ENCODE measurements around the gene RPP25L. TPM values are rescaled to one million over a fixed set of nuclear protein-coding genes. Genes with fewer than 3 reads are reported as not detected.

RPP25L gene
- total and polyA plus RNA-seq, 9 of the 15 experiments (the other 6 are each of a cell fraction or from before 2014, with no cell fraction given): 16.3 to 43.7 (median 29.0) TPM

GRCh38 chr9:34620061-34620994, 8.4 kb upstream of the RPP25L start, which contains the start of gene DCTN3 (continued):
- TF ChIP-seq CUX1 (CRISPR knock-in tag; IDR thresholded peaks at IDR 0.05) (no peak), PML (IDR thresholded peaks at IDR 0.05; ENCODE audit: low read length) (no peak), ZNF696 (CRISPR knock-in tag; conservative IDR thresholded peaks at IDR 0.05) (no peak), KDM5B (IDR thresholded peaks at IDR 0.05; ENCODE audit: insufficient replicate concordance, low read depth, low read length) (peak; percentile 65), ARNT (IDR thresholded peaks at IDR 0.05) (no peak), KLF1 (tag; IDR thresholded peaks at IDR 0.05) (no peak), ZNF57 (CRISPR knock-in tag; IDR thresholded peaks at IDR 0.05) (no peak), SIRT6 (IDR thresholded peaks at IDR 0.05; ENCODE audit: low read depth, low read length) (no peak), ESRRA (IDR thresholded peaks at IDR 0.05; ENCODE audit: borderline replicate concordance, low read depth) (no peak), DPF2 (IDR thresholded peaks at IDR 0.05) (no peak), FOSL1 (tag; conservative IDR thresholded peaks at IDR 0.05) (no peak), ZNF699 (CRISPR knock-in tag; IDR thresholded peaks at IDR 0.05; ENCODE audit: insufficient replicate concordance) (no peak), POLR2A (conservative IDR thresholded peaks at IDR 0.05) (peak; percentile 71), STAT5A (IDR thresholded peaks at IDR 0.05; ENCODE audit: borderline replicate concordance, low read length) (no peak), ZNF282 (CRISPR knock-in tag; IDR thresholded peaks at IDR 0.05) (no peak), EHMT2 (IDR thresholded peaks at IDR 0.05) (peak; percentile 86), RNF2 (IDR thresholded peaks at IDR 0.05) (no peak), SRF (CRISPR knock-in tag; IDR thresholded peaks at IDR 0.05) (no peak), XRCC3 (IDR thresholded peaks at IDR 0.05) (no peak), SRSF3 (IDR thresholded peaks at IDR 0.05; ENCODE audit: insufficient read depth, low read length) (no peak), KLF16 (IDR thresholded peaks at IDR 0.05) (no peak), NFIX (CRISPR knock-in tag; IDR thresholded peaks at IDR 0.05; ENCODE audit: low read depth) (no peak), MAZ (CRISPR knock-in tag; conservative IDR thresholded peaks at IDR 0.05 in 1 of 2, IDR thresholded peaks at IDR 0.05 in 1 of 2) (no peak), CXXC5 (CRISPR knock-in tag; IDR thresholded peaks at IDR 0.05) (no peak)
- TF ChIP-seq, protein P1, sequence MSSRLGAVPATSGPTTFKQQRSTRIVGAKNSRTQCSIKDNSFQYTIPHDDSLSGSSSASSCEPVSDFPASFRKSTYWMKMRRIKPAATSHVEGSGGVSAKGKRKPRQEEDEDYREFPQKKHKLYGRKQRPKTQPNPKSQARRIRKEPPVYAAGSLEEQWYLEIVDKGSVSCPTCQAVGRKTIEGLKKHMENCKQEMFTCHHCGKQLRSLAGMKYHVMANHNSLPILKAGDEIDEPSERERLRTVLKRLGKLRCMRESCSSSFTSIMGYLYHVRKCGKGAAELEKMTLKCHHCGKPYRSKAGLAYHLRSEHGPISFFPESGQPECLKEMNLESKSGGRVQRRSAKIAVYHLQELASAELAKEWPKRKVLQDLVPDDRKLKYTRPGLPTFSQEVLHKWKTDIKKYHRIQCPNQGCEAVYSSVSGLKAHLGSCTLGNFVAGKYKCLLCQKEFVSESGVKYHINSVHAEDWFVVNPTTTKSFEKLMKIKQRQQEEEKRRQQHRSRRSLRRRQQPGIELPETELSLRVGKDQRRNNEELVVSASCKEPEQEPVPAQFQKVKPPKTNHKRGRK (tag; IDR thresholded peaks at IDR 0.05): no peak

All from K562 (cell line).